ENCODE results near the gene SRCIN1. TPM values are rescaled to one million over a fixed set of nuclear protein-coding genes. Genes with fewer than 3 reads are reported as not detected.

Gene SRCIN1
- total and polyA plus RNA-seq, 2 donors (not counting 1 experiment from before 2014, with no cell fraction given): 0.44 to 1.1 TPM

DNA sequence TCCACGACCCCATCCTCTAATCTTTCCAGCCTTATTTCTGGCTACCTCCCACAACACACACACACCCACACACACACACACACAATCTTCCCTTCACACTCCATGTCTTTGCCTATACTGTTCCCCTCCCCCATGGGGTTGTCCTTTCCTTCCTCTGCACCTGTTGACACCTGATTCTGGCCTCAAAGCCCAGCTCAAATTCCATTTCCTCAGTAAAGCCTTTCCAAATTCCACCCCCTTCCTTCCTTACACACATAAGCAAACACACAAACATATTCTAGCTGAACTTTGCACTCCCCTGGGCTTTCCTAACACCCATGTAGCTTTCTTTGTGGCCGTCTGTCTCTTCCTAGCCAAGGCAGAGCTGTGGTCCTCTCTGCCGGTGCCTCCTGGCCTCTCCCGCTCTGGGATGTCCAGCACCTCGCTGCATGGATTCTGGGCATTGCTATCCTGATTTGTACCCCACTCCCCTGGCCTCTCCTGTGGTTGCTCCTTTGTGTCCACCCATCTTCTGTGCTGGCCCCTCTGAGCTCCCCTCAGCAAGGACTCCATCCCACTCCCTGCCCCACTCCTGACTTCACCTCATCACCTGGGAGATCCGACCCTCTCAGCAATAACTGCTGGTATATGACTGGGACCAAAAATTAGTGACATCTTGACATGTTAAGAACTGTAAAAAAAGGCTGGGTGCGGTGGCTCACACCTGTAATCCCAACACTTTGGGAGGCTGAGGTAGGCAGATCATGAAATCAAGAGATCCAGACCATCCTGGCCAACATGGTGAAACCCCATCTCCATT is 8.4 kb upstream of the SRCIN1 start:
- H3K9me3 ChIP-seq (ENCODE audit: control extremely low read depth in 1 of 3, control insufficient read depth in 2 of 3, insufficient read depth in 1 of 3, low read length in 2 of 3): peaks cover 0 to 11% (median 4%) of the 10 kb centered on the region in 3 donors
- ChIA-PET CTCF (no interaction called here), POLR2A (no interaction called here)
- H3K9me3 Mint-ChIP-seq (ENCODE audit: insufficient read depth): no peaks in the 10 kb centered on the region
- no peak overlapping the region for H3K4me2 ChIP-seq (replicated peaks; ENCODE audit: low read depth, low read length, poor library complexity, severe bottlenecking)
- TF ChIP-seq EZH2 (IDR thresholded peaks at IDR 0.05; ENCODE audit: borderline replicate concordance, insufficient read depth, low read depth, low read length, poor library complexity, severe bottlenecking): no peak
- TF ChIP-seq, protein P1, sequence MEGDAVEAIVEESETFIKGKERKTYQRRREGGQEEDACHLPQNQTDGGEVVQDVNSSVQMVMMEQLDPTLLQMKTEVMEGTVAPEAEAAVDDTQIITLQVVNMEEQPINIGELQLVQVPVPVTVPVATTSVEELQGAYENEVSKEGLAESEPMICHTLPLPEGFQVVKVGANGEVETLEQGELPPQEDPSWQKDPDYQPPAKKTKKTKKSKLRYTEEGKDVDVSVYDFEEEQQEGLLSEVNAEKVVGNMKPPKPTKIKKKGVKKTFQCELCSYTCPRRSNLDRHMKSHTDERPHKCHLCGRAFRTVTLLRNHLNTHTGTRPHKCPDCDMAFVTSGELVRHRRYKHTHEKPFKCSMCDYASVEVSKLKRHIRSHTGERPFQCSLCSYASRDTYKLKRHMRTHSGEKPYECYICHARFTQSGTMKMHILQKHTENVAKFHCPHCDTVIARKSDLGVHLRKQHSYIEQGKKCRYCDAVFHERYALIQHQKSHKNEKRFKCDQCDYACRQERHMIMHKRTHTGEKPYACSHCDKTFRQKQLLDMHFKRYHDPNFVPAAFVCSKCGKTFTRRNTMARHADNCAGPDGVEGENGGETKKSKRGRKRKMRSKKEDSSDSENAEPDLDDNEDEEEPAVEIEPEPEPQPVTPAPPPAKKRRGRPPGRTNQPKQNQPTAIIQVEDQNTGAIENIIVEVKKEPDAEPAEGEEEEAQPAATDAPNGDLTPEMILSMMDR (IDR thresholded peaks at IDR 0.05): no peak
- no peak overlapping the region for H2AFZ ChIP-seq (ENCODE audit: insufficient read depth, low read depth, low read length, poor library complexity, severe bottlenecking)
- H3K36me3 ChIP-seq (replicated peaks in 1 of 2; ENCODE audit: control extremely low read depth in 1 of 2, control insufficient read depth in 1 of 2, extremely low read depth in 1 of 2, insufficient read depth in 2 of 2, low read length in 1 of 2): no peaks in the 10 kb centered on the region
- H4K20me1 ChIP-seq (ENCODE audit: control insufficient read depth, insufficient read depth, low read length, poor library complexity, severe bottlenecking): no peaks in the 10 kb centered on the region
- H3K27ac ChIP-seq (ENCODE audit: low read length in 2 of 2): no peak overlapping the region
- no peak overlapping the region for H3K4me3 ChIP-seq (ENCODE audit: control extremely low read depth in 1 of 5, extremely low read depth in 1 of 5, insufficient read depth in 1 of 5, low read depth in 2 of 5, low read length in 4 of 5)
- WGBS (ENCODE audit: insufficient coverage): 90% methylated on average over 5 of the region's 7 CpGs
- ATAC-seq (ENCODE audit: low read depth) (no peak), DNase-seq (no peak)
- H3K79me2 ChIP-seq (ENCODE audit: control insufficient read depth, insufficient read depth, low read length): no peaks in the 10 kb centered on the region
- peaks cover 0 to 27% (median 16%) of the 10 kb centered on the region in 4 experiments for H3K27me3 ChIP-seq (replicated peaks in 1 of 4; ENCODE audit: control extremely low read depth in 1 of 4, control insufficient read depth in 3 of 4, insufficient read depth in 4 of 4, low read length in 3 of 4)
- H3K4me3 Mint-ChIP-seq: no peak overlapping the region
- H3K9ac ChIP-seq (ENCODE audit: low read length): no peak overlapping the region
- peaks cover 0 to 5% of the 10 kb centered on the region in 2 donors for H3K4me1 ChIP-seq (ENCODE audit: control insufficient read depth in 2 of 2, insufficient read depth in 2 of 2, low read length in 2 of 2)
- H3K4me1 Mint-ChIP-seq: peaks cover 2% of the 10 kb centered on the region
- H3K27me3 Mint-ChIP-seq: peaks cover 32% of the 10 kb centered on the region
- H3K27ac Mint-ChIP-seq: no peak overlapping the region
- intact Hi-C loops (cut with micrococcal nuclease): no loop called here

DNA sequence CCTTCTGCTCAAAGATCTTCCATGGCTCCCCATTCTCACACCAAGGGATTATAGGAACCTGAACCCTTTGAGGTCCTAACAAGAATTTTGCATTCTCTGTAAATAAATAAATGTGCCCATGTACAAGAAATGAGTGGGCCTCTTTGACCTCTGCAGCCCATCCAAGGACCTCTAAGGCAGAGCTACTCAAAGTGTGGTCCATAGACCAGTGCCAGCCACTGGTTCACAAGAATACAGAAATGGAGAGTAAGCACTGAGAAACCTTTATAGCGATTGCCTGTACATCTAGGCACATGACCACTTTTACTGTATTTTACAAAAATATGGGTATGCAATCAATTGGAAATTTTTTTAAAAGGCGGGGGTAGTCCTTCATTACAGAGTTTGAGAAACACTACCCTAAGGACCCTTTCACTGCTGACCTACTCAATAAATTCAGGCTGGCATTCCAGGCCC is 7.8 kb upstream of the SRCIN1 start:
- H3K27ac Mint-ChIP-seq: no peak overlapping the region
- no peak overlapping the region for H3K9ac ChIP-seq (ENCODE audit: low read length)
- TF ChIP-seq, protein P1 (IDR thresholded peaks at IDR 0.05): no peak
- TF ChIP-seq EZH2 (IDR thresholded peaks at IDR 0.05; ENCODE audit: borderline replicate concordance, insufficient read depth, low read depth, low read length, poor library complexity, severe bottlenecking): no peak
- POLR2A ChIA-PET: no interaction called here
- no peak for DNase-seq
- peaks cover 34% of the 10 kb centered on the region for H3K27me3 Mint-ChIP-seq
- CTCF ChIA-PET: no interaction called here
- H3K79me2 ChIP-seq (ENCODE audit: control insufficient read depth, insufficient read depth, low read length): no peaks in the 10 kb centered on the region
- no peaks in the 10 kb centered on the region for H3K9me3 Mint-ChIP-seq (ENCODE audit: insufficient read depth)
- no peak overlapping the region for H3K4me3 ChIP-seq (ENCODE audit: control extremely low read depth in 1 of 5, extremely low read depth in 1 of 5, insufficient read depth in 1 of 5, low read depth in 2 of 5, low read length in 4 of 5)
- no peaks in the 10 kb centered on the region for H4K20me1 ChIP-seq (ENCODE audit: control insufficient read depth, insufficient read depth, low read length, poor library complexity, severe bottlenecking)
- intact Hi-C loops (cut with micrococcal nuclease): no loop called here
- H3K27me3 ChIP-seq (replicated peaks in 1 of 4; ENCODE audit: control extremely low read depth in 1 of 4, control insufficient read depth in 3 of 4, insufficient read depth in 4 of 4, low read length in 3 of 4): peaks cover 0 to 33% (median 21%) of the 10 kb centered on the region in 4 experiments
- peaks cover 0 to 5% of the 10 kb centered on the region in 2 donors for H3K4me1 ChIP-seq (ENCODE audit: control insufficient read depth in 2 of 2, insufficient read depth in 2 of 2, low read length in 2 of 2)
- no peak overlapping the region for H2AFZ ChIP-seq (ENCODE audit: insufficient read depth, low read depth, low read length, poor library complexity, severe bottlenecking)
- H3K9me3 ChIP-seq (ENCODE audit: control extremely low read depth in 1 of 3, control insufficient read depth in 2 of 3, insufficient read depth in 1 of 3, low read length in 2 of 3): peaks cover 0 to 14% (median 4%) of the 10 kb centered on the region in 3 donors
- H3K4me3 Mint-ChIP-seq: no peak overlapping the region
- H3K4me1 Mint-ChIP-seq: peaks cover 2% of the 10 kb centered on the region
- H3K4me2 ChIP-seq (replicated peaks; ENCODE audit: low read depth, low read length, poor library complexity, severe bottlenecking): no peak overlapping the region
- no peak for ATAC-seq (ENCODE audit: low read depth)
- no peak overlapping the region for H3K27ac ChIP-seq (ENCODE audit: low read length in 2 of 2)
- 100% methylated on average over 1 of the region's 2 CpGs for WGBS (ENCODE audit: insufficient coverage)
- no peaks in the 10 kb centered on the region for H3K36me3 ChIP-seq (replicated peaks in 1 of 2; ENCODE audit: control extremely low read depth in 1 of 2, control insufficient read depth in 1 of 2, extremely low read depth in 1 of 2, insufficient read depth in 2 of 2, low read length in 1 of 2)

All from B cell (primary cell).